GM21737 (cell line): ENCODE measurements around the gene ZC3H14.
"Not testable (repeated sequence)": the region's sequence is repeated elsewhere in the genome, so short reads cannot be mapped to it uniquely, and the experiment has no call there.

Experiments used
- ATAC-seq: cut with Tn5 transposase; IDR thresholded peaks from one replicate; pipeline ENCODE4 v1.9.1; 2021; ENCODE audit warnings: mild to moderate bottlenecking, moderate library complexity; ENCODE audit not compliant: unreplicated experiment

ZC3H14 gene, protein sequence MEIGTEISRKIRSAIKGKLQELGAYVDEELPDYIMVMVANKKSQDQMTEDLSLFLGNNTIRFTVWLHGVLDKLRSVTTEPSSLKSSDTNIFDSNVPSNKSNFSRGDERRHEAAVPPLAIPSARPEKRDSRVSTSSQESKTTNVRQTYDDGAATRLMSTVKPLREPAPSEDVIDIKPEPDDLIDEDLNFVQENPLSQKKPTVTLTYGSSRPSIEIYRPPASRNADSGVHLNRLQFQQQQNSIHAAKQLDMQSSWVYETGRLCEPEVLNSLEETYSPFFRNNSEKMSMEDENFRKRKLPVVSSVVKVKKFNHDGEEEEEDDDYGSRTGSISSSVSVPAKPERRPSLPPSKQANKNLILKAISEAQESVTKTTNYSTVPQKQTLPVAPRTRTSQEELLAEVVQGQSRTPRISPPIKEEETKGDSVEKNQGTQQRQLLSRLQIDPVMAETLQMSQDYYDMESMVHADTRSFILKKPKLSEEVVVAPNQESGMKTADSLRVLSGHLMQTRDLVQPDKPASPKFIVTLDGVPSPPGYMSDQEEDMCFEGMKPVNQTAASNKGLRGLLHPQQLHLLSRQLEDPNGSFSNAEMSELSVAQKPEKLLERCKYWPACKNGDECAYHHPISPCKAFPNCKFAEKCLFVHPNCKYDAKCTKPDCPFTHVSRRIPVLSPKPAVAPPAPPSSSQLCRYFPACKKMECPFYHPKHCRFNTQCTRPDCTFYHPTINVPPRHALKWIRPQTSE

DNA sequence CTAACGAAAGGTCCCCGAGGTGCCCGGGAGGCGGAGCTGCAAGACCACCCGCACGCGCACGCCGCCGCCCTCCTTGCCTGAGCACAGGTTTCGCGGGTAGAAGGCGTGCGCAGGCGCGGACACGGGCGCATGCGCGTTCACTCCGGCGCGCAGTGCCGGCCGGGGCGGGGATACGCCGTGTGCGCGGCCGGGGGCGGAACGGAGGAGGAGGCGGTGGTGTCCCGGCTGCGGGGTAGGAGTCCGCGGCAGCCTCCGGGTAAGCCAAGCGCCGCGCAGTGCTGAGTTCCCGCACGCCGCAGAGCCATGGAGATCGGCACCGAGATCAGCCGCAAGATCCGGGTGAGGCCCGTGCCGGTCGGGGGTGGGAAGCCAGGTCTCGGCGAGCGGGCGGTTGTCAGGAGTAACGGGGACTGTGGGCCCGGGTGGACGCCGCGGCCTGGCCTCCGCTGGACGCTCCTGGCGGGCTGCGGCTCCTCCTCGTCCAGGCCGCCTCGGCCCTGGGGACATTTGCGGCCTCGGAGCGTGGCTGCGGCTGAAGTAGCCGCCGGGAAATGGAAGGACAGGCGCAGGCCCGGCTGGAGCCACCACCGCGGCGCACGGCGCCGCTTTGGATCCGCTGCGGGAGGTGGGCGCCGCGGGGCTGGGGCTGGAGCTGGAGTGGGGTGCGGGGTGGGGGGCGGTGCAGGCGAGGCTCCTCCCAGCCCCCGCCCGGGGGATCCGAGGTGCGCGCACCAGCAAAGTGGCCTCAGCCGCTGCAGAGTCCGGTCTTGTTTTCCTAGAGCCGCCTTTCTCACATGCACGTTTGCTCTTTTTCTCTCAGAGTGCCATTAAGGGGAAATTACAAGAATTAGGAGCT is at the start of gene ZC3H14:
ZC3H14 (plus strand) TSS at position 207 of the 856 bp plus-strand sequence; CDS start at position 304, 97 bp downstream.
- ATAC-seq = peak; percentile 92

GRCh38 chr14:88515499-88516221 is 47.2 kb upstream of the ZC3H14 start:
- ATAC-seq = no peak

- no peak for ATAC-seq
Observed at GRCh38 chr14:88516861-88517357, 45.9 kb upstream of the ZC3H14 start.

GRCh38 chr14:88518592-88519512 is 44.0 kb upstream of the ZC3H14 start:
- ATAC-seq = no peak

DNA sequence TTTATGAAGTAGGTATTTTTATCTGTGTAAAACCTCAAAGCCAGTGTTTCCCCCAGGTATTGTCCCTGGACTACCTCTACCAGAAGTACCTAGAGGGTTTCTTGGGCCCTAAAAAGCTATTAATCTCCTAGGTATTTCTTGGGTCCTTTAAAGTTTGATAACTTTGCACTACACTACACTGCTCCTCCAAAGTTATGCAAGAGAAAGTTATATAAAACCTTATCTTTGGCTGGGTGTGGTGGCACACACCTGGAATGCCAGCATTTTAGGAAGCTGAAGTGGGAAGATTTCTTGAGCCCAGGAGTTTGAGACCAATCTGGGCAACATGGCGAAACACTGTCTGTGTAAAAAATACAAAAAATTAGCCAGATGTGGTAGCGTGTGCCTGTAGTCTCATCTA is 42.9 kb upstream of the ZC3H14 start:
- ATAC-seq = no peak

GRCh38 chr14:88521818-88522217 is 41.0 kb upstream of the ZC3H14 start:
- no peak for ATAC-seq

GRCh38 chr14:88522393-88522792 is 40.4 kb upstream of the ZC3H14 start:
- no peak for ATAC-seq

DNA sequence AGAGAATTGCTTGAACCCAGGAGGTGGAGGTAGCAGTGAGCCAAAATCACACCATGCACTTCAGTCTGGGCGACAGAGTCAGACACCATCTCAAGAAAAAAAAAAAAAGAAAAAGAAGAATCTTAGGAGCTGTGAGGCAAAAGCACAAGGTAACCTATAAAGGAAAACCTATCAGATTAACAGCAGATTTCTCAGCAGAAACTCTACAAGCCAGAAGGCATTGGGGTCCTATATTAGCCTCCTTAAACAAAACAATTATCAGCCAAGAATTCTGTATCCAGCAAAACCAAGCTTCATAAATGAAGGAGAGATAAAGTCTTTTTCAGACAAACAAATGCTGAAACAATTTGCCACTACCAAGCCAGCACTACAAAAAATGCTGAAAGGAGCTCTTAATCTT is 32.9 kb upstream of the ZC3H14 start:
- not testable (repeated sequence) for ATAC-seq

DNA sequence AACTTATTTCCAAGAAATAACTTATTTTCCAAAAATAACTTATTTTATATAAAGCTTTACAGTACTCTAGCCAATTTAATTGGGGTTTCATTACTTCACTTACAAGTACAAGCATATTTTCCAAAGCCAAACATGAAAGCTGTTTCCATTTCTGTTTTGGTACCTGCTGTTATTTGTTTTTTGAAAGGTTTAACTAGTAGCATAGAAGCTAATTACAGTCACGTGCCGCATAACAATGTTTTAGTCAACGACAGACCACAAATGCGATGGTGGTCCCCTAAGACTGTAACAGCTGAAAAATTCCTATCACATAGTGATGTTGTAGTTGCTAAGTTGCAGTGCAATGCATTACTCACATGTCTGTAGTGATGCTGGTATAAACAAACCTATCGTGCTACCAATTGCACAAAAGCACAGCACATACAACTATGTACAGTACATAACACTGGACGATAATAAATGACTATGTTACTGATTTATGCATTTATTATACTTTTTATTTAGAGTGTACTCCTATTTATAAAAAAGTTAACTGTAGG is 29.7 kb upstream of the ZC3H14 start:
- ATAC-seq = no peak

- ATAC-seq = no peak
Observed at GRCh38 chr14:88535149-88535548, 27.7 kb upstream of the ZC3H14 start.

DNA sequence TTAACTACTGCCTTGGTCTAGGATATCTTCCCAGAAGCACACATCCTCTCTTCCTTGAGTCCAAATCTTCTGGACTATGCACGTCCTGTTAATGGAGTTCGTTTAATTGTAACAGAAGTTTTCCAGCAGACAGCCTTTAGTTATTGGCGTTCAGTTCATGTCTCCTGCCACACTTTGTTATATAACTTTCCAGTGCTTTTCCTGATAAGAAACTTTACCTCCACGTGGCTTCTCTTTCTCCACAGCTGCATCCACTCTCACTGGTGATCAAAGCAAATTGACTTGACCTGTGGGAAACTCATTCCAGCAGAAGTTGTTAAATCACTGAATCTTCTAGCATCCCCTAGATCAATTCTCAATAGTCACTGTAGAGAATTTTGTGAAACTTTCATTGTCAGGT is 27.0 kb upstream of the ZC3H14 start:
- ATAC-seq = no peak

GRCh38 chr14:88541324-88541723 is 21.5 kb upstream of the ZC3H14 start:
- no peak for ATAC-seq

DNA sequence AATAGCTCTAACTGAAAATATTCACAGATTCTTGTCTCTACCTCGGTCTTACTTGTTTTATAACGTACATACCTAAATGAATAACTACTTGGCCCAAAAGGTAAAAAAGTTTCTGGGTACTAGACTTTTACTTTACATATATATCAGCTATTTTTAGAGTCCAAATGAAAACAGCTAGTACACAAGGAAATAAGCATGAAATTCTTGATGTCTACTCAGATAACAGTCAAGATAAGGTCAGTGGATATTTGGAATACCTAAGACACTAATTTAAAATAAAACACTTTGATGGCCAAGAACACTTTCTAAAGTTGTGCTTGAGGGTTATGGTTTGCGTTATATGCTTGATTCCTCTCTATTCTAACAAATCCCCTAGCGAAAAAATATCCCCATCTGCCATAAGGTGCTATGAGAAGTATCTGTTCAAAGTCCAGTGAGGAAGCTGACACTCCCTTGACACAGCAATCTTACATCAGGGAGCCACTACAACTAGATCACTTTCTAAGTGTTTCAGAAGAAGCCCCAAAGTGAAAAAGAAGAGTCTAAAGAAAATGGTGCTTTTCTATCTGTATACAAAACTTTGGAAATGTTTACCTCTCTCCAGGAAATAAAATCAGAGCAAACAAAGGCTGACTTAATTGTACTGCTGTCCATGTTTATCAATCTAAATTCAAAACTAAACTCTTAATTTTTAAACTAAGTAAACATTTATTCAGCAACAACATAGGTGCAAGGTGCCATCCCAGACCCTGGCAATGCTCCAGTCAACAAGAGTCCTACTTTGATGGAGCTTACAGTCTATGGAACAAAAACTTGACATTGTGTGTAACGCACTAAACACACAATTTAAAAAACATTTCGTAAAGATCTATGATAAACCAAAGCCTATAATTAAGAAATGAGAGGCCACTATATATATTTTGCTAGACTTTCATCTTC is 19.7 kb upstream of the ZC3H14 start:
- no peak for ATAC-seq

DNA sequence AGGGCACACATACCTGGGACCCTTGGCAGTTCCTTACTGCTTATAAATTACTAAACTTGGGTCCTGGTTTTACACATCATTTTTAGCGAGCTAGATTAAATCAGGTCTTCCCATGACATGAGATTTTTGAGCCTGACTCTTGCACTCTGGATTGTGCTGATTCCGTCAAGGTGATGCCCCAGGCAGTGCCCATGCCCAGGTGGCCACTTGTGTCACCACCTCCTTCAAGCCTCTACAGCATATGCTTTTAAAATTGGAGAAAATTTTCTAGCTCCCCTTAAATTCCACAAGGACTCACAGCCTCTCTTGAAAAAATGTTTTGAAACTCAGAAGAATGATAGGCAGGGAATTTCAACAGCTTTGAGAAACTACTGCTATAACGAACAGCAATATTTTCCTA is 17.6 kb upstream of the ZC3H14 start:
- no peak for ATAC-seq

DNA sequence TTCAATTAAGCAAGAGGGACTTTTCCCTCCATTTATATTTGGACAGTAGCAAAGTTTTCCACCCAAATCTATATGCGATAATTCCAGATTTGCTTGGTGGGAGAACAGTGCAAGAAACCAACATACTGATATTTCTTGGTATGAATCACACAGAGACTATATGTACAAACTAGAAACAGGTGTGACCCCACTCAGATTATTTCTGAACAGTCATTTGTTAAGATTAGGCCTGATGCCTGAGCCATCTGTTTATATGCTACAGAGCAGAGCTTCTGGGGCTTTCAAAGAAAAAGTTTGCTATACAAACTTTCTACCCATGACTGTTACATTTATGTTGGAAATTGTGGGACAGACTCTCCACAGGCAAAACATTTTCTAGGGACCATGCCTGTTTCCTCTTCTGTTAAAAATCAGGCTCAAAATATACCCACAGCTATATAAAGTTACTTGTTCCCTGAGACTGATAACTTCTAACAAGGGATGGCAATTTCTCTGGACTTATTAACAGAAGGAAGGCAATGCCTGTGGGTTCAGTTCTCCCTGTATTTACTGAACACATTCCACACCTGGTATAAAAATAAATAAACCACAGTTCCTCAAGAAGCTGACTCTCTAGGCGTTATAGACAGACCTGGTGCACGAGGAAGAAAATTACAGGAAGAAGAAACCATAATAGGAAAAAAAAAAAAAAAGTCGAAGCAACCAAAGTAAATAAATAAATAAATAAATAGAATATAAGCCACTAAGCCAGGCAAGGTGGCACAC is 16.0 kb upstream of the ZC3H14 start:
- no peak for ATAC-seq

DNA sequence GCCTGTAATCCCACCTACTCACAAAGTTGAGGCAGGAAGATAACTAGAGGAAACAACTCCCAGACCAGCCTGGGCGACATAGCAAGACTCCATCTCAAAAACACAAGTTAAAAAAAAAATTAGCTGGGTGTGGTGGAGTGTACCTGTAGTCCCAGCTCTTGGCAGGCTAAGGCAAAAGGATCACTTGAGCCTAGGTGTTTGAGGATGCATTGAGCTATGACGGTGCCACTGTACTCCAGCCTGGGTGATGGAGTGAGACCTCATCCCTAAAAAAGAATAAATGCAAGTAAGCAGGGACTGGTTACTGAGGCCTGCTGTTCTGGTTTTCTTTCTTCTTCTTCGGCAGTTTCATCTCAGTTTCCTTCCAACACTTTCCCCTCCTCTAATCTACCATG is 15.5 kb upstream of the ZC3H14 start:
- ATAC-seq = no peak

DNA sequence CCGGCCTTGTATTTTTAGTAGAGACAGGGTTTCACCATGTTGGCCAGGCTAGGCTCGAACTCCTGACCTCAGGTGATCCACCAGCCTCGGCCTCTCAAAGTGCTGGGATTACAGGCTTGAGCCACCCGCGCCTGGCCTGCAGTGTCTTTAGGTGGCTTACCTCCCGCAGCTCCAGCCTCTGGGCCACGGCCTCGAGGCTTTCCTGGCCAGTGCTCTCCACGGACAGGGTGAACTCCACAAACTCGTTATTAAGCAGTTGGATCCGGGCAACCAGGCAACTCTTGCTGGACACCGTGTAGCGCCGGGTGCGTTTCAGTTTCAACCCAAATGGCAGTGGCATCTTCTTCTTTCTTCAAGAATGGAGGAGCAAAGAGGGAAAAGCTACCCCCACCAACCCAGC is 12.8 kb upstream of the ZC3H14 start:
- no peak for ATAC-seq
